GM12891 (cell line): ENCODE results near the gene TMIE.

Experiments
- POLR2A ChIP-seq: IDR thresholded peaks from 2 replicates; pipeline ENCODE4 v1.6.1; 2011; ENCODE audit warnings: low read depth, low read length, control low read depth
- POLR2AphosphoS5 ChIP-seq: IDR thresholded peaks from 2 replicates; pipeline ENCODE4 v1.6.1; 2011; ENCODE audit warnings: low read depth, low read length, control low read depth
- SPI1 ChIP-seq: IDR thresholded peaks from 2 replicates; pipeline ENCODE4 v1.6.1; 2011; ENCODE audit warnings: low read depth, low read length, control low read depth
- TAF1 ChIP-seq: IDR thresholded peaks from 2 replicates; pipeline ENCODE4 v1.6.1; 2011; ENCODE audit warnings: low read depth, low read length, control low read depth

DNA sequence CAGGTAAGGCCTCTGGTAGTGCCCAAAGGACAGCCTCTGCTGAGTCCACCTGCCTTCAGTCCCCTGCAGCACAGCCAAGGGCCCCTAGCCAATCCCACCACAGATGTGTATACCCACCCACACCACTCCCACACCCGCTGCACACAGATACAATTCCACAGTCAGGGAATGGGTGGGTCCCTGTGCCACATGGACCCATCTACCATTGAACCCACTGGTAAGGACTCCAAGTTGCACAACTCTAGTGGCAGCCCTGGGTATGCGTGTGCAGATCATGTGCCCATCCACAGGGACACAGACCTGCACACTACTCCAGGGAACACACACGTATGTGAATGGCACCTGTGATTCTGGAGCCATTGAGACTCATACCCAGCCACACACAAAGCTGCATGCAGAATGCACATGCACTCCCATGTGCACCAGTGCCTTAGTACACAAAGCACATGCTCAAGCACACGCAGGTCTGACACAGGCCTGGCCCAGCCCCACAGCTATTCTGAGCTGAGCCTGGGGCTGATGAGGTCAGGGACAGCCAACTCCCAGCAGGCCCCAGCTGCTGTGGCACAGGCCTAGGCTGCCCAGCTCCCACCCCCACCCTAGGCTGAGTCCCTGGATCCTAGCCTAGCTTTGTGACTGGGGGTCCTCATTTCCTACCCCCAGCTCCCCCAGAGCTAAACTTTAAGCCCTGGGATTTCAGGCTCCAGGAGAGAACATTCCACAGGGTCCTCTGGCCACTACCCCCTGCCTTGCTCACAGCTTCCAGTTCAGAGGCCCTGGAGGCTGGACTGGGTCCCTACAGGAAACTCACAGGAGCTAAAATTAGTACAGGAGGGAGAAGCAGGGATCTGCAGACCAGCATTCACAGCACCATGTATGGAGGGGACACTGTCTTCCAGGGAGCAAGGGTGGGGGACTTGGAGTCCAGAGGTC lies 5.0 kb upstream of the TMIE start:
- TF ChIP-seq POLR2AphosphoS5 = no peak
- no peak for TF ChIP-seq POLR2A
- TF ChIP-seq SPI1 = no peak
- TF ChIP-seq TAF1 = no peak
